Hematopoietic multipotent progenitor cell (in vitro differentiated cells): ENCODE measurements around the gene COX17. TPM values are rescaled to one million over a fixed set of nuclear protein-coding genes. Genes with fewer than 3 reads are reported as not detected.
A peak's percentile ranks its signal among the peaks of the same experiment; 100 is the strongest.

ENCODE experiments used
- DNase-seq, 3 donors: peaks; one replicate each; pipeline ENCODE4 v3.0.0-alpha.2; 2011 to 2015; ENCODE audit warnings: low read depth in 2 of 3, low spot score in 2 of 3
- total RNA-seq: library from RNA; depleted of rRNA; stranded (reverse); fragments of >200 nt; gene quantifications from one replicate; pipeline ENCODE4 v1.2.3, GENCODE V29; 2012

Gene COX17
- total RNA-seq, 1 donor = 7.5 TPM

DNA sequence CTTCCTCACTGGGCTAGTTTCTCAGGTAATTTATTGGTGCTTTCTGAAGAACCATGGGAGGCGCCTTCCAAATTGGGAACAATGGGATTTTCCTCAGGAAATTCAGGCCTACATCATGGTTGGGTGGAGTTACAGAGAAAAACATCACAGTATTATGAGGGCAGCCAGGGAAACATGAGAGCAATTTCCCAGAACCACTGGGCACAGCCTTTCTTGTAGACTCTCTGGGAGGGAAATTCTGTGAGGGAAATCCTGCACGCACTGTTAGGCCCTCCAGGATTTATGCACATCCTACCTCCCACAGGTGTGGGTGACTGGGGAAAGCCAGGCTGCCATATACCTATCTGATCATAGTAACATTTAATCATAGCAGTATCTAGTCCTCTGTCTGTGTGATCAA, 30.0 kb downstream of the COX17 start:
- no peak for DNase-seq

DNA sequence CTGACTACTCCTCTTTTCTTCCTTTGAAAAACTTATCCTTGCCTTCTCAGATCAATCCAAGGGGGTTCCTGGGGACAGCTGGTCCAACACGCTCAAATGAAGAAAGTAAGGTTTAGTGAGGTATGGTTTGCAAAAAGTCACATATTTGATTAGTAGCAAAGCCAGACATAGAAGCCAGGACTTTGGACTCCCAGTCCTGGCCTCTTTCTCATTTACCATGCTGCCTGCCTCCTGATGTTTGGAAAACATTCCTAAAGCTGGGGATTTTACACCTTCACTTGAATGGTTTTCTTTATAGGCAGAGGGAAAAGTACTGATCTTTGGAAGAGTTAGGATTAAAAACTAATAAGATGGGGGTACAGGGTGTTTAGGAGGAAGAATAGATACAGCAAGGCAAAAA, 31.4 kb downstream of the COX17 start:
- DNase-seq = no peak

DNA sequence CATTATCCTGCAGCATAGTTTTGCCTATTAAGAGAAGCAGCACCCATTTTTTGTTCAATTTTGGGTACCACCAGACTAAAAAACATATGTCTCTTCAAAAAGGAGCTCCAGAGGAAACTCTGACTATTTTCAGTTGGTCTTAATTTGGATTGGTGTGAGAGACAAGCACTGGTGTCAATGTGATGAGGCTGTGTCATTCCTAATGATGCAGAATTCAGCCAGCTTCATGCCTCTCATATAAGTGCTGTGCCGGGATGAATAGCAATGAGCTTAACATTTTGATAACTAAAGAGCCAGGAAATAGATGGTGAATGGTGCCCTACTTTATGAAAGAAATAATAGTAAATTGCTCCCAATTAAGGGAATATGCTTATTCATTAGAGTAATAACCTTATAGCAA, 32.7 kb downstream of the COX17 start:
- no peak for DNase-seq

DNA sequence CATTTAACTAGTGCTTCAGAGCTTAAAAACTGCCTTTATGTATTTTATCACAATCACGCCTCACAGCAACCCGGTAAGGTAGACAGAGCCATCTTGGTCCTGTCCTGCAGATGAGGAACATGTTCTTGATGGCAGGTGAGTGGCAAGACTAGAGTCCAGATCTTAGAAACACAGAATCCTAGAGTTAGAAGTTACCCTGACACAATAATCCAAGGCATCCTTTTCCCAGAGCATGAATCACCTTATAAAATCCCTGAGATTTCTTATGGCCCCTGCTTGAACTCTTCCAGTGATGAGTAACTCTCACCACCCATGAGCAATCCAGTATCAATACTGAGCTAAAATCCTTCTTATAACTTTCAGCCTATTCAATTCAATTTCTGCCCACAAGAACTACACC, 33.7 kb downstream of the COX17 start:
- DNase-seq = no peak

DNA sequence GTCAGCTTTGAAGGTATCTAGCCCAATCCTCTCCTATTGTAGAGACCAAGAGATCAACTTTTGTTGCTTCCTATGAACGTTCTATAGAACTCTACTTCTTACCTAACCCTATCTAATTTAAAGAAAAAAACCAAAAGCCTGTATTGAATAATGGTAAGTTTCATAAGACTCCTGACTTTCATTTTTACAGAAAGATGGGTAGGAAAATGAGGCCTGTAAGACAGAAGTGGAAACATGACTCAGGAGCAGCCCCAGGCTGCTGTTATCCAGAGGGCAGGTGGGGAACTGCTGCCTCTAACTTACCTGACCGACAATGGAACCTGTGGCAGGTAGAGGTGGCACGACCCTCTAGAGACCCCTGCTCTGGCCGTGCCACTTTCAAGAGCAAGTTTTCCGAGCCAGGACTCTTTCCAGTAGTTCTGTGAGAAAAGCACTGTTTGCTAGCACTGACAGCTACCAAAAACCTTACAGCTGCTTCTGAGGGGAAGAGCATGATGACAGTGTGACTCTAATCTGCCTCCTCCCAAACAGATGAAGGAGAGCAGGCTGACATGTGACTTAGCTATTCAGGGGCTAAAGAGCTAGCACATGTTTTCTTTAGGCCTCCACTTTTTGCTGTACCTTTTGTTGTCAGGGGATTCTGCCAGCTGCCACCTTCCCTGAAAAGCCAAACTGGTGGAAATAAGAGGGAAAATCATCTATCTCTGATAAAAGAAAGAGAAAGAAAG, 34.3 kb downstream of the COX17 start:
- DNase-seq = no peak

DNA sequence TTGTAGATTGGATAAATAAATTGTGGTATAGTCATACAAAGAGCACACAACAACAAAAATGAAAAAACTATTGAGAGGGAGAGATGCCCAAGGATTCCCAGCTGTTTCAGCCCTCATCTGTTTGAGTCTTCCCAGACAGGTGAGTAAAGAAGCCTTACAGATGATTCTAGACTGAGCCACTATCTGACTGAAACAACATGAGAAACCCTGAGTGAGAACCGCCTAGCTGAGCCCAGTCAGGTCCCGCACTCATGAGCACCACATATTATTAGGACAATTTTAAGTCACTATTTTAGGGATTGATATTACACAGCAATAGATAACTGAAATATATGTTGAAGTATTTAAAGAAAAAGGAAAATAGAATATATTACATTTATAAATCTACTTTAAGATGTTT, 35.8 kb downstream of the COX17 start:
- no peak for DNase-seq

DNA sequence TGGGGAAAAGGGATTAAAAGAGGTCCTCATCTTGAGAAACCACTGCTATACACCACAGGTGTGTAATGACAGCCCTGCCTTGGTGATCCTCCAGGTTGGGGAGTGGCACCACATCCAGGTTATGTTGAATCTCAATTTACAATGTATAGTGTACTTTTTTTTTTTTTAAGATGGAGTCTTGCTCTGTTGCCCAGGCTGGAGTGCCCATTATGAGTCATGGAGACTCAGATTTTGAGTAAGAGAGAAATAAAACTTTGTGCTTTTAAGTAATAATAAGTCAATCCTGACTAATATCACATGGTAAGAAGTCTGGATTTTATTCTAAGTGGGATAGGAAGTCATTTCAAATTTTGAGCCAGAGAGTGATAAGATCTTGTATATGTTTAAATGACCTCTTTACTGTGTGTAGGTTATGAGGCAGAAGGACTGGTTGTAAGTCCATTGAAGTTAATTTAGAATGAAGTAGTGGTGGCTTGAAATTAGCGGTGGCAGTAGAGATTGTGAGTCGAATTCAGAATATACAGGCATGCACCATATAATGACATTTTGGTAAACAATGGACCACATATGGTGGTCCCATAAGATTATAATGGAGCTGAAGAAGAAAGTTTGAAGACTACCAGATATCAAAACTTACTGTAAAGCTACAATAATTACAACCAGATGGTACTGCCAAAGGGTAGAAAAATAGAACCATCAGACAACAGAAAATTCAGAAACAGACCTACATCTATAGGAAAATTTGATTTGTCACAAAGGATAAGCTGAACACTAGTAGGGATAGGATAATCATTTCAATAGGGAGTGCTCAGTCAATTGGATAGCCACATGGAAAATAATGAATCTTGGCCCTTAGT, 37.5 kb downstream of the COX17 start:
- DNase-seq = no peak

DNA sequence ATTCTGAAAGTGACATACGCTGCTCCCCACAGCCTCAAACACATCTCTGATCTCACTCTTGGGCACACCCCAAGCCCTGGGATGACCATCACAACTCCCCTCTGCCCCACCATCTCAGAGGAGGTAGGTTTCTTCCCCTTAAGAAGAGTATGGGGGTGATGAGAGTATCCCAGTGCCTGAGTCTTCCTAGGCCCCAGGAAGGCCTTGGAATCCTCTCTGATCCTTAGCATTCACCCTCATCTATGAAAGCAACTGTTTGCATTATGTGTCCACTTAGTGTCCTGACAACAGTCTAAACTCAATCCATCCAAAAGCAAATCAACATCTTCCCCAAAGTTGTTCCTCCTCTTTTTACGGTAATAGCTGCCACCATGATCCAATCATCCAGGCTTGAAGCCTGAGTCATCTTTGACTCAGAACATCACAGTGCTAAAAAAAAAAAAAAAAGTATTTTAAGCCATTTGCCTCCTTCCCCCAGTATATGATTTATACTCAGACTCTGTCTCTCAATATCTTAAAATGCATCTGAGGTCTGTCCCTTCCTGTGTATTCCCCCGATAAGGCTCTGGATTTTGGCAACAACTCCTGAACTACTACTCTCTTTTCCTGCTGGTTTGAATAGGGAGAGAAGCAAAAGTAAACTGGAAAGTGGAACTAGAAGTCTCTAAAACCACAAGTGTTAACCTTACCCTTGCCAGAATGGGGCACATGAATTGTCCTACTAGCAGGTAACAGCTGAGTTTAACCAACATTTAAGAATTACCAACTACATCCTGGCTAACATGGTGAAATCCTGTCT, 39.3 kb downstream of the COX17 start:
- peak in 2 of 3 donors; percentile 57 to 73 for DNase-seq

DNA sequence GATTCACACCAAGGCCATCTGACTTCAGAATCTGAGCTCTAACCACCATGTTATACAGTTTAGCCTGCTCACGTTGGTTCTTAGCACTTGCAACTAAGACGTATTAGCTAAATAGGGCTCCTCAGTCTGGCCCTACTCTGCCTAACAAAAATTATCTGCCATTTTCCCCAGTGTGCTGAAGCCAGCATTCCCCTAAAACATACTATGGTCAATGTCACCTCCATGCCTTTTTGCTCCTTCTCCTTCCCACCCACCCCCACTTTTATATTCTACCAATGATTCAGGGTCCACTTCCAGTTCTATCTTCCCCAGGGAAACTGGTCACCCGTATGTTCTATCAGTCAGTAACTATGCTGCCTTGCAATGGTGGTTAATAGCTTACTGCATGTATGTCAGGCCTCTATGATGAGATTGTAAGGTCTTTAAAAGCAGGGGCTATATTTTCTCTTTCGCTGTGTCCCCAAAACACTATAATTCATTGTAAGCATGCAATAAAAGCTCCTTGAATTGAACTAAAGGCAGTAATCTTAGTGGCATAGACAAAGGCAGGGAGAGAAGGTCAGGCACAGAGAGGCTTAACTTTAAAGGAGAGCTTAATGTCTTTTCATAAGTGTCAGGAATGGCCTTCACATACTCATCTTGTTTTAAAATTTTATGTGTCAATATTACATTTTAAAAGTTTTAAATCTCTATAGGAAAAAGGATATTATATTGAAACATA, 40.2 kb downstream of the COX17 start:
- DNase-seq = no peak

DNA sequence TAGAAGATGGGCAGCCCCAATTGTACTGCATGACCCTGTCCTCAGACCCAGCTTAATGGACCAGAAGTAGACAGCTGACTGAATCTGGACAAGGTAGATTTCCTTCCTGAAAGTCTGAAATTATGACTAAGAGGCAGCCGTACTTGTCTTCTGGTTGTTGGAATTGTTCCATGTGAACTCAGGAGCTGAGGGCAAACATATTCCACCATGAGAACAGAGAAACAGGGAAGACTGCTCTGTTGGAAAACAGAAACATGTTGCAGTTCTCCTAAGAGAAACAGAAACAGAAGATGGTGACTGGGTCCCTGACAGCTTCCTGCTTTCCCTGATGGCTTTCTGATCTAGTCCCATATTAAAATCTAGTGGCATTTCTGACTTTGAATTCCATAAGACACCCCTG, 41.0 kb downstream of the COX17 start:
- no peak for DNase-seq

DNA sequence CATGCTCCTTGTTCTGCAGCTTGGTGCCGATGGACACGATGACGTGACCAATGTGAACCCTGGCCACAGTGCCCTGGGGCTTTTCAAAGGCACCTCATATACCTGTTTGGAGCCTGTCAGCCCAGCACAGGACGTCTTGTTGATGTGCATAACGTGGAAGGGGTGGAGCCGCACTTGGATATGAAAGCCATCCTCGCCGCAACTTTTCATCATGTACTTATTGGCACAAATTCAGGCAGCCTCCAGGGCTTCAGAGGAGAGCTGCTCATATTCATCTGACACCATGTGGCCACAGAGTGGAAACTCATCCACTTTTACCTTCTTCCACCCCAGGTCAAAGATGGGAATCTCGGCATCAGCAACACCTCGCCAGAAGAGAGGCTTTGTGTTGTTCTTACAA, 41.5 kb downstream of the COX17 start:
- no peak for DNase-seq

DNA sequence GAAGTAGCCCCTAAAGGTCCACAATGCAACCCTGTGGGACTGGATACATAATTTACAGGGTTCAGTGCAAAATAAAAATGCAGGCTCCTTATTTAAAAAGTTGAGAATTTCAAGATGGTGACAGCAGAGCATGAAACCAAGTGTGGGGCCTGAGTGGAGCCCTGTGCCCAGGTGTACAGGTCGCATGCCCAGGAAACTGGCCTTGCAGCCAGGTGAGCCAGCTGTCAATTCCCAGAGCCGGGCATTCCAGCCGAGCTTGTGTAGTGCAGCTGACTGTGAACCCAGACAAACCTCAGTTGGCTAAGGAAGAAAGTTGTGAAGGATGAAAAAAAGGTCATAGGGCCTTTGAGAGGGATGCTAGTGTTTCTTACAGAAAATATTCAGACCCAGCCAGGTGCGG, 44.4 kb downstream of the COX17 start:
- no peak for DNase-seq

DNA sequence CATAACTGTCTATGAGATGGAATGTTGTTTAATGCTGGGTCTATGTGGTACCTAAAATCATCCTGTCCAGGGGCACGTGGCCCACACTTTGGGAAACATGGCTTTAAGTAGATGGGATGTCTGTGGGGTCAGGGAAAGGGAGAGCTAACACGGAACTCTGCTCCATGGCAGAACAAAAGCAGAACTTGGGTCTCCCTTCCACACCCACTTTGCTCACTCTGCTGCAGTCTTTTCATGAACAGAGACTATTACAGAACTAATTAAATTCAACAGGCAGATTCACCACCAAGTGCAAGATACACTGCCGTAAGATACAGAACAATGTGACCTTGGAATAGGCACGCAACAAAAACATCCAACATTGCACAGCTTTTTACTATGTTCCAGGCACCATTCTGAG, 45.0 kb downstream of the COX17 start:
- no peak for DNase-seq

DNA sequence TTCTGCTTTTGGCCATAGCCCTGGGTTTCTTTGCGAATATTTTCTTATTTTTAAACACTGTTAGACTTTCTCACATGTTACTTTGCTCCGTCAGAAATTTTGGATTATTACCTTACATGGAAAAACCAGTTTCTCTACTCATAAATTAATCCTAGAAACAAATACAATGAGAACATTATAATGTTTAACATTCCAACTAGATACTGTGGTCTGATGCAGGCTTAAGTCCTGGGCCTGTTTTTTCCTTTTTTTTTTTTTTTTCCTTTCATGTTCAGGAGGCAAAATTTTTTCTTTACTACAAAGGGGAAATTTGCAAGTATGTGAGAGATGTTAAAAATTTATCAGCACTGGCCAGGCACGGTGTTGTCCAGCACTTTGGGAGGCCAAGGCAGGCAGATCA, 45.7 kb downstream of the COX17 start:
- DNase-seq = no peak

DNA sequence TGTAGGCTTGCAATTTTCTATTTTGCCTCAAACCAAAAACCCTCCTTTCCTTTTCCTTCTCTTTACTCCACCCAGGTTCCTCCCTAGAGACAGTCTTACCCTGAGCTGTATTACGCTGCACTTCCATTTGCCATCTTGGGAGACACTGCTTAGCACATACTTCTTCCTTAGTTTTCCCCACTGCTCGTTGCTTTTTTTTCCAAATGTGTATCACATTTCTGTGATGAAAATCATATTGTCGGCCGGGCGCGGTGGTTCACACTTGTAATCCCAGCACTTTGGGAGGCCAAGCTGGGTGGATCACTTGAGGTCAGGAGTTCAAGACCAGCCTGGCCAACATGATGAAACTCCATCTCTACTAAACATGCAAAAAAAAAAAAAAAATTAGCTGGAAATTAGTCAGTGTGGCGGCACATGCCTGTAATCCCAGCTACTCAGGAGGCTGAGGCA, 46.3 kb downstream of the COX17 start:
- DNase-seq = no peak

DNA sequence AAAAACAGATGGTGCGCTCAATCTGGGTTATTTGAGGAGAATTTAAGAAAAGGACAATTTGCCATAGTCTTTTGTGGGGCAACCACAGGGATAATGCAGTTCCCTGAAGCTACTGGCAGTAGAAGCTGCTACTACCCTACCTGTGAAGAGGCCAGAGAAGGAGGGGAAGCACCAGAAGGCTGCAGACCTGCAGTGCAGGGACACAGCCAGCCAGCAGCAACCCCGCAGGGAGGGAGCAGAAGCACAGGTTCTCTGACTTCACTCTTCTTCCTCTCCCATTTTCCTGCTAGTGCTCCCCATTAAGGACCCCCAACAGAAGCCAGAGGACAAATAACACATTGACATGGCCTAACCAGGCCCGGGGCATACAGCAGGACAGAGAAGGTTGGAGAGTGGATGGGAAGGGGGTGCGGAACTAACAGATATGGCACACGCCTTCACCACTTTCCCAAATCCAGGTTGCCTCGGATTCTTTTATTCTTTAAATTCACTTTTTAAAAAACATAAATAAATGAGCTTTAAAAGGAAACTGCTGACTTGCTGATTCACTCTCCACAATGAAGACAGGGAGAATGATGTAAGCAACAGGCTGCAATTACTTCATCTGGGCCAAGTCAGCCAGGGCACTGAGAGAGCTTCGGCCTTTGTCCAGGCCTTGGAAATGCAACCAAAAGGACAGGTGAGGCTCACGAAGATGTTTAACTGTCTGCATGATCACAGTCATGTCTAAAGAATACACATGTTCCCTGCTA, 46.9 kb downstream of the COX17 start:
- peak in 1 of 3 donors; percentile 34 for DNase-seq

DNA sequence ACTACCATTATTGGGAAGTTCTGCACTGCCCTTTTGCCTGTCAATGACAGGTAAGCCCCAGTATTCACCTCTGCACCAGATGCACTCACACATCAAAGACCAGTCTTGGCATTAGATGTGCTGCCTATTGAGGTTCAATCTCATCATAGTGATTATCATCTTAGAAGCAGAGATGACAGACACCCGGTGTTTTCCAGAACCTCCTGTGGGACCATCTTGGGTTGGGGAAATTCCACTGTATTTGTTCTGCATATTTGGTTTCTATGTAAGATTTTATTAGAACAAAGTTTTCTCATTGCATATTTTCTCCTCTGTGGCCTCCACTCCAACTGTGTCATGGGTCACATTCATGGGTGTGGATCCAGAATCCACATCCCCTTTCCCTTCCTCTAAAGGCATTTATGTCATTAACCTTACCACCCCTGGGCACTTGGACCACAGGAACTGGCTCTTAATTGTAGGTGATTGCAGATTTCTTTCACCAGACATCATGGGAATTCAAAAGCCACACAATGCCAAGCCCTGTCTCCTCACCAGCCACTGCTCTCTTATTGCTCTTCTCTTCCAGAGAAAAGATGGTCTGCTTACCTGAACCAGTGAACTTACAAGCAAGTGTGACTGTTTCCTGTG, 48.3 kb downstream of the COX17 start:
- no peak for DNase-seq

DNA sequence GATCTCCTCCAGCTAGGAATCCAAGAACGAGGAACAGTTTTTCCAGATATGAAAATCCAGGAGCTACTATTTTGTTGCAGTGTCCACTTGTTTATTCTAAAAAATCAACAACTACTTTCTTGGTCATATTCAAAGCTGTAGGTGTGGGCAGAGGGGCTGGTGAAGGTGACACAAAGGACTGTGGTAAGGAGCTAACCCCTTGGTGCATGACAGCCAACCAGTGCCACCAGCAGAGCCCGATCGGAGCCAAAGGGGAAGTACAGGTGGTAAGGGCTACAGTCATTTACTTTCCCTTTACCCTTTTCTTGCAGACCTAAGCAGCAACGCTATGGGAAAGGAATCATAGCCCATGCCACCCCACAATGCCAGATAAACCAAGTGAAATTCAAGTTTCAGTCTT, 48.8 kb downstream of the COX17 start:
- DNase-seq = peak in 1 of 3 donors; percentile 46

DNA sequence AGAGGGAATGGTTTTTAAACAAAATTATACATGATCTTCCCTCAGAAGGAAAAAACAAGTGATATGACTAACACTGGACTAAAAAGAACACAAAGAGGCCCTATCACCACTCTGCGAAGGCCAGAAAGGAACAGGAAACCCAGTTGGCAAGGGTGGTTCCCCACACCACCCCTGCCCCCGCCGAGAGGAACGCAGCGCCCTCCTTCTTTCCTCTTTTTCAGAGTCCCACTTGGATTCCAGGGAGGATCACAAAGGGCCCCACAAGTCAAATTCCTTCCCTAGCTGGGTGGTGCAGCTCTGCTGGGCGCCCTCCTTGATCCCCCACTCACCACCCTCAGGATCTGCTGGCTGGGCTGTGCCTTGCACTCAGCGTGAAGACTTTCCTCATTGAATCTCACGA, 49.7 kb downstream of the COX17 start:
- peak in 1 of 3 donors; percentile 23 for DNase-seq
